ENCODE data around the gene MFAP5.
A peak's percentile ranks its signal among the peaks of the same experiment; 100 is the strongest.
"Not testable (repeated sequence)": the region's sequence is repeated elsewhere in the genome, so short reads cannot be mapped to it uniquely, and the experiment has no call there.

The MFAP5 gene

DNA sequence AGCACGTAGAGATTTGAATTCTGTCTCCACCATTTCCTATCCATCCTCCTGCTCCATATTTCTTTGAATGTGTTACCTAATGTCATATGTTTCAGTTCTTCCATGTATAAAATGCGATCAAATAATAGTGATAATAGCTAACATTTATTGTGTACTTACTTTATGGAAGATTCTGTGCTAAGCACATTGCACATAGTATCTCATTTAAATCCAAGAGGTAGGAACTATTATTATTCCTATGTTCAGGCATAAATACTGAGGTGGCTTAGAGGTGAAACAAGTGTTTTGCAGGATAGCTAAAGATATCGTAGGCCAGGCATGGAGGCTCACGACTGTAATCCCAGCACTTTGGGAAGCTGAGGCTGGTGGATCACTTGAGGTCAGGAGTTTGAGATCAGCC lies 32.5 kb downstream of the MFAP5 start:
- no peak overlapping the region for H3K4me3 ChIP-seq (replicated peaks; ENCODE audit: low read depth, low read length)
- no peak for DNase-seq (ENCODE audit: low read depth)
- TF ChIP-seq, protein P1, sequence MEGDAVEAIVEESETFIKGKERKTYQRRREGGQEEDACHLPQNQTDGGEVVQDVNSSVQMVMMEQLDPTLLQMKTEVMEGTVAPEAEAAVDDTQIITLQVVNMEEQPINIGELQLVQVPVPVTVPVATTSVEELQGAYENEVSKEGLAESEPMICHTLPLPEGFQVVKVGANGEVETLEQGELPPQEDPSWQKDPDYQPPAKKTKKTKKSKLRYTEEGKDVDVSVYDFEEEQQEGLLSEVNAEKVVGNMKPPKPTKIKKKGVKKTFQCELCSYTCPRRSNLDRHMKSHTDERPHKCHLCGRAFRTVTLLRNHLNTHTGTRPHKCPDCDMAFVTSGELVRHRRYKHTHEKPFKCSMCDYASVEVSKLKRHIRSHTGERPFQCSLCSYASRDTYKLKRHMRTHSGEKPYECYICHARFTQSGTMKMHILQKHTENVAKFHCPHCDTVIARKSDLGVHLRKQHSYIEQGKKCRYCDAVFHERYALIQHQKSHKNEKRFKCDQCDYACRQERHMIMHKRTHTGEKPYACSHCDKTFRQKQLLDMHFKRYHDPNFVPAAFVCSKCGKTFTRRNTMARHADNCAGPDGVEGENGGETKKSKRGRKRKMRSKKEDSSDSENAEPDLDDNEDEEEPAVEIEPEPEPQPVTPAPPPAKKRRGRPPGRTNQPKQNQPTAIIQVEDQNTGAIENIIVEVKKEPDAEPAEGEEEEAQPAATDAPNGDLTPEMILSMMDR (IDR thresholded peaks at IDR 0.05; ENCODE audit: low read length, missing control alignments): no peak

DNA sequence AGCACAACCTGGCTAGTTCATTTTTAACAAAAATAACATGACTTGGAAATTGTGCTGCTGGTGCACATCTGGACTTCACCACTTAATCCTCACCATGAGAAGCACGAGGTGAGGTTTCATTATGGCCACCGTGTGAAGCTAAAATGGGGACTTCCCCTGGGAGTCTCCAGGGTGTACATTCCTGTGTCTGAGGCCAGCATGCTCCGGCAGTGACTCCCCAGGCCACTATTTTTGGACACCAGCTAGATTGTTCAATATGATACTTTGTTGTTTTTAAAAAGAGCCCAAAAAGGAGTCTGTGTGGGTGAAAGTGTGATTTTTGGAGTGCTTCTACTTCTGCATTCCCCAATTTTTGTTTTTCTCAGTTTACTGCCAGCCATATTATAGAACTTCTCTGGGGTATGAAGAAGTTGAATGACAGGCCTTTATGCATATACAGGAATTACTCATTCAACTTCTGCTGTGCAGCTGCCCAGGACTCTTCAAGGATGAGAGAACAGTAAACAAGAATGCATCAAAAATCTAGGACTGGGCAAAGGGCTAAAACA lies 33.1 kb downstream of the MFAP5 start:
- H3K4me3 ChIP-seq (replicated peaks; ENCODE audit: low read depth, low read length): no peak overlapping the region

GRCh38 chr12:8628731-8629130 lies 33.9 kb downstream of the MFAP5 start:
- TF ChIP-seq, protein P1 (IDR thresholded peaks at IDR 0.05; ENCODE audit: low read length, missing control alignments): no peak
- no peak overlapping the region for H3K4me3 ChIP-seq (replicated peaks; ENCODE audit: low read depth, low read length)
- DNase-seq (ENCODE audit: low read depth): no peak

More for the DNA sequence above, 33.1 kb downstream of the MFAP5 start:
- peak; percentile 49 for DNase-seq (ENCODE audit: low read depth)
- TF ChIP-seq, protein P1 (IDR thresholded peaks at IDR 0.05; ENCODE audit: low read length, missing control alignments): no peak

- not testable (repeated sequence) for H3K4me3 ChIP-seq (replicated peaks; ENCODE audit: low read depth, low read length); DNase-seq (ENCODE audit: low read depth)
Measured at GRCh38 chr12:8624750-8625149, 37.9 kb downstream of the MFAP5 start.

DNA sequence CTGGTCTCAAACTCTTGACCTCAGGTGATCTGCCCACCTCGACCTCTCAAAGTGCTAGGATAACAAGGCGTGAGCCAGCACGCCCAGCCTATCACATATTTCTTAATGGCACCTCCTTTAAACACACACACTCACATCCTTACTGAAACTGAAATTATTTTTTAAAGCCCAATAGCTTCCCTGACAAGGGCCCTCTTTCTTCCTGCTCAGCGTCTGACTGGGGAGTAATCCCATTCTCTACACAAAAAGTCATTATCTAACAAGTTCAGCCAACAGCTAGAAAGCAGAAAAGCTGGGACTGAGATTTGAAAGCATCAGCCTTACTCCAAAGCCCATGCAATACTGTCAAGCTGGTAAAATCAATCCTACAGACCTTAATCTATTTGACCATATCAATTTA lies 40.0 kb downstream of the MFAP5 start:
- H3K4me3 ChIP-seq (replicated peaks; ENCODE audit: low read depth, low read length): no peak overlapping the region
- TF ChIP-seq, protein P1 (IDR thresholded peaks at IDR 0.05; ENCODE audit: low read length, missing control alignments): no peak
- no peak for DNase-seq (ENCODE audit: low read depth)

DNA sequence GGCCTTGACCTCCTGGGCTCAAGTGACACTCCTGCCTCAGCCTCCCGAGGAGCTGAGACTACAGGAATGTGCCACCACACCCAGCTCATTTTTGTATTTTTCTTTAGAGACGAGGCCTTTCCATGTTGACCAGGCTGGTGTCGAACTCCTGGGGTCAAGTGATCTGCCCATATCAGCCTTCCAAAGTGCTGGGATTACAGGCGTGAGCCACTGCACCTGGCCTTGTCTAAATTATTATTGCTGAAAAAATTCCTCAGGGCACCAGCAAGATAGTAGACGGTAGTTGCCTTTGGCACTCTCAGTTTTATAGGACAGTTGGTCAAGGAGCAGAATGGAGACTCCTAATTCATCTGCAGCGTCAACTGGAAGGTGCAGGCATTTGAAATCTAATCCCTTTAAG lies 47.4 kb downstream of the MFAP5 start:
- DNase-seq (ENCODE audit: low read depth): no peak
- TF ChIP-seq, protein P1 (IDR thresholded peaks at IDR 0.05; ENCODE audit: low read length, missing control alignments): no peak
- H3K4me3 ChIP-seq (replicated peaks; ENCODE audit: low read depth, low read length): no peak overlapping the region

- not testable (repeated sequence) for DNase-seq (ENCODE audit: low read depth); H3K4me3 ChIP-seq (replicated peaks; ENCODE audit: low read depth, low read length)
Measured at GRCh38 chr12:8613881-8614280, 48.7 kb downstream of the MFAP5 start.

DNA sequence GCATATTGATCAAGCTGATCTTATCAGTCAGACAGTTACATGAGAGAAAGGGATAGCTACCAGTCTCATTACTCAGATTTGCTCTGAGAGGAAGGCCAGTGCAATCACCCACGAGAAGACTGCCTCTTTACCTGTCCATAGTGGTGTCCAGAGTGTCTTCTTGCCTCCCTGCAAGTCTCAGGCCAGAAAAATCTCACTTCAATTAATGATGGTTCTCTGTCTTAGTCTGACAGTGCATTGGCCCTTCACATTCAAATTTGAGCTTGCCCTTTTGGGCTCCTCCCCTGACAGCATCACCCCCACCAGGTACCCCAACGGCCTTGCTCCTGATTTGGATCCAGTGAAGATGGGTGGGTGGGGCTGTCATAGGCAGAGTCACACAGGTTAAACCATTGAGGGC lies 50.0 kb downstream of the MFAP5 start, which contains the start of gene AICDA:
Gene AICDA, minus strand, starts transcription at position 231 of the 400 bp plus-strand sequence. Its CDS starts 92 bp downstream, at position 139.
- DNase-seq (ENCODE audit: low read depth): no peak
- TF ChIP-seq, protein P1 (IDR thresholded peaks at IDR 0.05; ENCODE audit: low read length, missing control alignments): no peak
- no peak within 1 kb of the TSS for H3K4me3 ChIP-seq (replicated peaks; ENCODE audit: low read depth, low read length)

Data from fibroblast of pulmonary artery (primary cell).